T-helper 2 cell (primary cell): ENCODE data around the gene TLR4.
A peak's percentile ranks its signal among the peaks of the same experiment; 100 is the strongest.

ENCODE experiments used
- DNase-seq, 5 experiments: peaks; one replicate each; pipeline versions ENCODE4 v3.0.0 to v3.0.0-alpha.2; 2012 to 2022

Gene TLR4

DNA sequence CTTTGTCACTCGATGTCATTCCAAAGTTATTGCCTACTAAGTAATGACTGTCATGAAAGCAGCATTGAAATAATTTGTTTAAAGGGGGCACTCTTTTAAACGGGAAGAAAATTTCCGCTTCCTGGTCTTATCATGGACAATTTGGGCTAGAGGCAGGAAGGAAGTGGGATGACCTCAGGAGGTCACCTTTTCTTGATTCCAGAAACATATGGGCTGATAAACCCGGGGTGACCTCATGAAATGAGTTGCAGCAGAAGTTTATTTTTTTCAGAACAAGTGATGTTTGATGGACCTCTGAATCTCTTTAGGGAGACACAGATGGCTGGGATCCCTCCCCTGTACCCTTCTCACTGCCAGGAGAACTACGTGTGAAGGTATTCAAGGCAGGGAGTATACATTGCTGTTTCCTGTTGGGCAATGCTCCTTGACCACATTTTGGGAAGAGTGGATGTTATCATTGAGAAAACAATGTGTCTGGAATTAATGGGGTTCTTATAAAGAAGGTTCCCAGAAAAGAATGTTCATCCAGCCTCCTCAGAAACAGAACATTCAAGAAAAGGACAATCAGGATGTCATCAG is 11.3 kb downstream of the TLR4 start:
- no peak for DNase-seq

DNA sequence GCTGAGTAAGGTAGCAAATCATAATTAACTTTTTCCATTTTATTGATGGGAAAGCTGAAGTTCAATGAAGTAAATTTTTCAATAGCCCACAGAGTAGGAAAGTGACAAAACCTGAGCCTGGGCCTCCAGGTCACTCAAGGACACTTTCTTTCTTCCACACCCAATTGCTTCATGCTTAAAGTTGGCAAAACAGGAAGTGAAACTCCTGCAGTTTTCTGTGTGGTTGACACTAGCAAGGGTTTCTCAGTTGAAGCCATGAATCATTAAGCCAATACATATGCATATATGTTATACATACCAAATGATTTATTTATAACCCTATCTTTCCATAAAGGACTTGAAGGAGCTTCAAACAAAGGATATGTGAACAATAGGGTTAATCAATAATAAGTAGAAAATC is 13.9 kb downstream of the TLR4 start:
- peak in 1 of 5 experiments; percentile 41 for DNase-seq

DNA sequence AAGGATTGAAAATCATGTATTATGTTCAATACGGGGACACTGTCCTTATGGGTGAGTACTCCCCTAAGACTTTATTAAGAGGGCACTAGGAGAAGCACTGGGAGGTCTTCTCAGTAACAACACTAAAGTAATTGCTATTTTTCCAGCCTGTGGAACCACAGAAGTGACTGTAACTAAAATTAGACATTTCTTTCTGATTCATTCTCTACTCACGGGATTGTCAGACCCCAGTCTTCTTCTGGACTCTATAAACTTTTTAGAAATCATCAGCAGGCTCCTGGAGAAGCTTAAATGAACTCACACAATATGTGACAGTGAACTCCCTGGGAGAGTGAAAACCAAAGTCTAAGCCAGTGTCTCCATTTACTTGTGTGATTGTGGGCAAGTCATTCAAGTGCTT is 14.5 kb downstream of the TLR4 start:
- no peak for DNase-seq

- DNase-seq: no peak
These were observed 15.1 kb downstream of the TLR4 start for GRCh38 chr9:117719161-117719920.

GRCh38 chr9:117720066-117720465 is 15.9 kb downstream of the TLR4 start:
- DNase-seq: no peak

DNA sequence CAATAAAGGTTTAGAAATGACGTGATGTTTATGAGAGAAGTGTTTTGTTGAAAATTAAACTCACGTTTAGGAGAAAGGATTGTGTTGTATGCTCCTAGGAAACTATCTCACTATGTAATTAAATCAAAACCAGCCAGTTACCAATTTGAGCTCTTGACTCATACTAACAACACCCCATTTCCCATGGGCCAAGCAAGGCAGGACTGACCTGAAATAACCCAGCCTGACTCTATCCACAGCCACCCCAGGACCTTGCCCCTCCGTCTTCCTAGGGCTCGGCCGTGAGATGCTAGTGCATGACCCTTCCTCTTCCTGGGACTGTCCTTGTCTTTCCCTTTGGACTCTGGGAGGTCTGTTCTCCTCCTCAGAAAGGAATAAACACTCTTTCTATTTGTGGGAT is 16.4 kb downstream of the TLR4 start:
- no peak for DNase-seq

DNA sequence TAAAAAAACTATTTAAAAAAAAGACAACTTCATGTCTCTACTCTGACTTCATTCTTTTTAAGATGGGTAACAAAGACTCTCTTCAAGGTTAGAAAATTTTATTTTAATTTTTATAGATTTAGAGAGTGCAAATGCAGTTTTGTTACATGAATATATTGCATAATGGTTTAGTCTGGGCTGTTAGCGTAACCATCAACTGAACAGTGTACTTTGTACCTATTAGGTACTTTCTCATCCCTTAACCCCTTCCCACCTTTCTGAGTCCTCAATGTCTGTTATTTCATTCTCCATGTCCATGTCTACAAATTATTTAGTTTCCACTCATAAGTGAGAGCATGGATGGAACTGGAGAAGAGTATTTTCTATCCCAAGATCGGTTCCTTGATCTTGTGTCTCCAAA is 16.8 kb downstream of the TLR4 start:
- no peak for DNase-seq

- no peak for DNase-seq
These were observed 18.0 kb downstream of the TLR4 start for GRCh38 chr9:117722108-117722761.

- DNase-seq: no peak
These were observed 19.9 kb downstream of the TLR4 start for GRCh38 chr9:117723986-117724625.

DNA sequence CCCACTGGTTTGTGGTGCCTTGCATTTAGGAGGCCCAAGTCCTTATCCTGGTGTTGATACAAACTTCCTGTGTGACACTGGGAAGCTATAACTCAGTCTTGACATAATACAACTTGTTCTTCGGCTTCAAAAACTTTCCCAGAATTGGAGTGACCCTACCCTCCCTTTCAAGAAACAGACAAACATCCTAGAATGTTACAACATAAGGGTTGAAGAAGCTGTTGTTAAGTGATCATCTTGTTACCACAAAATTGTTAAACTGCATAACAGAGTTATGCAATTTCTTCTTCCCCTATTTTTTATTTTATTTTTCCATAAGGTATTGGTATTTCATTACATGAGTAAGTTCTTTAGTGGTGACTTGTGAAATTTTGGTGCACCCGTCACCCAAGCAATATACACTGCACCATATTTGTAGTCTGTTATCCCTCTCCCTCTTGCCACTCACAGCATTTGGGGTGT is 21.3 kb downstream of the TLR4 start:
- DNase-seq: no peak

DNA sequence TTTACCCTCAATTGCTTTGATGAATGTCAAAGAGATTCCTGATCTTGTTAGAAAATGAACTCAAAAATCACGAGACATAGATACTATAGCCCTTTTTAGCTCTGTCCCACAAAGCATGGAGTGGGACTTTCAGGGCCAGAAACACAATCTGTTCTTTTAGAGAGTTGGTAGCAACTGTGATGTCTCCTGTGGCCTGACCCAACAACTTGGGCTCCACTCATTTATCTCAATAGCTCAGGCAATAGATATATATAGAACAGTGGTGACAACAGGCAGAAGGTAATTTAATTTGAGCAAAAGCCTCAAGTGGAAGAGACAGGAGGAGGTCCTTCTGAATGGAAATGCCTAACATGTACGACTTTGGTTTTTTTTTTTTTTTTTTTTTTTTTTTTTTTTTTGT is 25.2 kb downstream of the TLR4 start:
- no peak for DNase-seq

DNA sequence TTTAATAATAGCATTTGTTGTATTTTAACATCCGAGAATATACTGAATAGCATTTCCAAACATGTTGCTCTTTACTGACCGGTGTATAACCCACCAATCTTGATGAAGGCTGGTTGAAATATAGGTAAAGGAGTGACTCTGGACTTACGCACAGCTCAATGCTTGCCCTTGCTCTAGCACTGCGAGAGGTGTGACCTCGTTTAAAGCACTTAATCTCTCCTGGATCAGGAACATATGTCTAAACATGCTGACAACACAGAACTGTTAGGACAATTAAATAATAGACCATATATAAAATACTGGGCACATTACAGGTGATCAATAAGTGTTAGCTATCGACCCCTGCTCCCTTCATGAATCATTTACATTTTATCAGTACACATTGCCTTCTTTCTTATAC is 28.3 kb downstream of the TLR4 start:
- no peak for DNase-seq

DNA sequence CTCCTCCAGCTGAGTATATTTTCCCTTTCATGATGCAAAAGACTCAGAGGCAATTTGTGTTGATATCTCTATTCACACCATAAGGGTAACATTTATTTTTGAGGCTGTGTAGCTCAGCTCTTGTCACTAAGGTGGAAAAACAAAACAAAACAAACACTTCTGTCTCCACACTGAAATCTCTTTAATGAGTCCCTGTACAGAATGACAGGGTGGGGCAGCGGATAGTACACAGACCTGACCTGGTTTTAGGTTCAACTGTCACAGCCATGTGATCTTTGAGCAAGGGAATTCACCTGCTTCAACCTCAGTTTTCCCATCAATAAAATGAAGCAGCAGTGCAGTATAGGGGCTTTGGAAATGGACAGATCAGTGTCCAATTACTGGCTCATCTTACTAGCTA is 29.3 kb downstream of the TLR4 start:
- no peak for DNase-seq

GRCh38 chr9:117734082-117734481 is 29.9 kb downstream of the TLR4 start:
- no peak for DNase-seq

DNA sequence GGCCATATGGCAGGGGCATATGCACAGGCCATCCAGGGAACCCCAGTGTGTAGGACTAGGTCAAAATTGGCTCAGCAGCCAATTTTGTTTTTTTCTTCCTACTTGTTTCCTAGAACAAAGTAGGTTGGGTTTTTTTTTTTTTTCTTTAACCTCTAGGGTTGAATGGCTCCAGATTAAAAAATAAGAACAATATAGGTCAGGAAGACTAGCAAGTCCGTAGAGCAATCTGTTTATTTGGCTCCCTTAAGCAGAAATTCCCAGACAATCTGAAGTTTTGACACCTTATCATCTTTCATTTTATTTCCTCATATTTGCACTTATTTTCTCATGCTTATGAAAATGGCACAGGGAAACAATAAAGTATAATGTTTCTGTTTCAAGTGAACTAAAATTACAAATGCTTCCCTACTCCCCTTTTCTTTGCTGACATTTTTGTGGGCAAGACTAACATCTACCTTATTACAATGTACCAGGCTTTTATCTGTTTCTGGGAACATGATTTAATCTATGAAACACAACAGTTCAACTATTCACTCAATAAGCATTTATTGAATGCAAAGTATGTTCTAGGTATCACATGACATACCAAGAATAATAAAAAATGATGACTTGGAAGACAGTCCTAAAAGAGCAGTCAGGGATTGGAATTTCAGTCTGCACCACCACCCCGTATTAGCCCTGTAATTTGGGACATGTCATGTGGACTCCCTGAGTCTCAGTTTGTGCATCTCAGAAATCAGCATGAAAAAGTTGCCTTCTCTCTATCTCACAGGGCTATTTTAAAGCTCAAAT is 30.5 kb downstream of the TLR4 start:
- DNase-seq: no peak

- no peak for DNase-seq
These were observed 33.6 kb downstream of the TLR4 start for GRCh38 chr9:117737721-117738226.

DNA sequence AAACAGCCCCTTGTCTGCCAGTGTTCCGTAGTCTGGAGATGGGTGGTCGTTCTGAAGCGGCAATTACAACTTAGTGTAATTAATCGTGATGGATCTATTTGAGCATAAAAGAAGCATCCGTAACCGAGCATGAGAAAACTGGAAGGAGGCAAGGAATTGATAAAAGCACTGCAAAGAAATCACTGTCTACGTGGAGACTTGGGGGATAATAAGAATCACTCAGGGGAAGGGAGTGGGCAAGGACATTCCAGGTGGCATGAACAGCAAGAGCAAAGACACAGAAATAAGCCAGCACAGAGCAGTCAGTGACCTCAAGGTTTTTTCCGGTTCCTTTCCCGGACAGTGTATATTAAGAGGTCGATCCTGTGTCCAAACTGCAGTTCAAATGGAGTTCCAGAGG is 35.0 kb downstream of the TLR4 start:
- DNase-seq: no peak

DNA sequence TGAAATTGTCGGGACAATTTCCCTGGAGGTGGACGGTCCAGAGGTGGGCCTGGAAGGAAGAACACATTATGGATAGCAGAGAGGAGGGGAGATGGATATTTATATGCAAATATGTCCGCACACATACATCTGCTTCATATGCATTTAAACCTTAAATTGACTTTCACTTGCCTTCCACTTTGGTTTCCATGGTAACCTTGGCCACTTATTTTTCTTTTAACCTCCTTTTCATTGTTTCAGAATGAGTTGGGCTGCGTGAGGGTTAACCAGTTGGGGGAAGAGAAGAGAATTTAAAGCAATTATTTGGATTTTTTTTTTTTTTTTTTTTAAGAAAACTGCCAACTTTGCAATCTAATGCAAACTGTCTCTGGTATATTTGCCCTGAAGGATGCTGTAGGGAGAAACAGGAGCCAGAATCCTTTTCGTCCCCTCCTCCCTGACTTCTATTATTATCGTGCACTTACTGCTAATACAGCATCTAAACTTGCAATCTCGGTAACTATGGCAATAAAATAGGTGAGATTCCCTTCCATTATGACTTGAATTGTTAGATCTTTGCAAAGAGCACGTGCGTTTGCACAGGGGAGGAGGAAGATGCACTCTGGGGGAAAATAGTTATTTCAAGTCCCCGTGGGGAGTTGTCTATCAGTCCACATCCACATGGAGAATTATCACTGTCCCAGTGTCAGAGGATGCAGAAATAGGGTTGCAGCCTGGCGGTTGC is 35.6 kb downstream of the TLR4 start:
- DNase-seq: peak in 1 of 5 experiments; percentile 51

DNA sequence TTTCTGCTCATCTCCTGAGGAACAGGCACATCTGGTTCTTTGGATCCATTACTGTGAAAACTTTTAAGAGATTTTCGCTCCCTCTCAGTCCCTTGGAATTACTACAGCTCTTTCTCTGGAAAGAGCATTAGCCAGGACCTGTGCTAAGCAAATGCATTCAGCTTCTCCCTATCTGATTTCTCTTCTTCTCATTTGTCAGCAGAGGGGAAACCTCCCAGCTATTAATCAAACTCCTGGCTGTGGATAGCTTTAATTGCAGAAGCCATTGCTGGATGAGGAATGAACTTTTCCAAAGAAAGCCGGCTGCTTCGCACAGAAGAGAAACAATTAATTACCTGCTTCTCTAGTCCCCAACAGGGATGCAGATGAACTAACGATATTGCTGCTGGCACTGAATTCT is 37.9 kb downstream of the TLR4 start:
- no peak for DNase-seq

DNA sequence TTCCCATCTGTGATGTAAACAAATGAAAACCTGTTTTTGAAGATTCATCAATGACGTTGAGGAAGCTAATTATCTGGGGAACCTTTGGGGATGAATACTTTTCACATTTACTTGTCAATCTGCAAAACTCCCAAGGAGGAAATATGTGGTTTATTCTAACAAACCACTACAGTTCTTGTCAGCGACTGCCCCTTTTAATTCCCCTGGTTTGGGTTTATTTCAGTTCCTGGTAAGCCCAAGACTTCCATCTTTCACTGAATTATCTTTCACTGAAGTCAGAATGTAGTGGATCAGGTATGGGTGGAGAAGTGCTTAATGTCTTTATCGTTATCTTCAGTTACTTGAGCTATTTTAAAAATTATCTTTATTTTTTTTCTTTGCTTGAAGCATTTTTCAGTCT is 40.2 kb downstream of the TLR4 start:
- no peak for DNase-seq

DNA sequence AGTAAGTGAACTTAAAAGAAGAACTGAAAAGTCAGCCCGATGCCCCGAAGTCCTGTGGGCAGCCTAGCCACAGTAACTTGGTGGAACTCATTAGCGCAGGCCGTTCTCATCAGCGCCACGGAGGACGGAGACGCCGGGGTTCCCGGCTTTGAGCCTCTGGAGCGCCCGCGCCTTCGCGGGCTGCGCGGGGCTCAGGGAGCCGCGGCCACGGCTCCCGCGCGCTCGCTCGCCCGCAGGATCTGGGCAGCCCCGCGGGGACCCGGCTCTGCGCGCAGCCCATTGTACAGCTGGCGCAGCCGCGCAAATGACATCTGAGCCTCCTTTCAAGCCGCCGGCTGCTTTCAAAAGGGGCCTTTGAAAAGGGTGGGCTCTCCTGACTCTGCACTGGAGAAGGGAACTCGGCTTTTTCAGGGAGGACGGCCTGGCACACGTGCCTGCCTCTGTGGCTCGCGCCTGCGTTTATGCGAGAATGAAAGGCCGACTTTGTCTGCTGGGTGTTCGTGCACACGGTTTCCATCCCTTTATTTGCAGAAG is 40.7 kb downstream of the TLR4 start:
- peak in 1 of 5 experiments; percentile 3 for DNase-seq

DNA sequence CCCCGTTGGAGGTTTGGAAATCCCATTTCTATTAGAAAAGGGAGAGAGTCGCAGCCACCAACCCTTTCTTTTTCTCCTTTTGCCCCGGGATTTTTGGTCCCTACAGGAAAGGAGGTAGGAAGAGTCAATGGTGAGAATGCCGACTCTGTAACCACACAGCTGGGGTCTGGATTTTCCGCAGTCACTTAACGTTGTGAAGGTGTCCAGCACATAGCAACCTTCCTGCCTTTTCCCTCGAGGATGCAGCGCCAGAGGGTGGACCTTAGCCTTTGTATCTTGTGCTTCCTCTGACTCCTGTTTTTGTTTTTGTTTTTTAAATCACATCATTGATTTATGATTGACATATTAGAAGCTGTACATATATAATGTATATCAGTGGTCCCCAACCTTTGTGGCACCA is 41.4 kb downstream of the TLR4 start:
- DNase-seq: no peak
